ENCODE results near the gene LILRB5. TPM values are rescaled to one million over a fixed set of nuclear protein-coding genes. Genes with fewer than 3 reads are reported as not detected.
"Not testable (repeated sequence)": the region's sequence is repeated elsewhere in the genome, so short reads cannot be mapped to it uniquely, and the experiment has no call there.

Gene LILRB5
- polyA plus RNA-seq, 2 of the 4 experiments (the other 2 are of a cell fraction), result not detected

DNA sequence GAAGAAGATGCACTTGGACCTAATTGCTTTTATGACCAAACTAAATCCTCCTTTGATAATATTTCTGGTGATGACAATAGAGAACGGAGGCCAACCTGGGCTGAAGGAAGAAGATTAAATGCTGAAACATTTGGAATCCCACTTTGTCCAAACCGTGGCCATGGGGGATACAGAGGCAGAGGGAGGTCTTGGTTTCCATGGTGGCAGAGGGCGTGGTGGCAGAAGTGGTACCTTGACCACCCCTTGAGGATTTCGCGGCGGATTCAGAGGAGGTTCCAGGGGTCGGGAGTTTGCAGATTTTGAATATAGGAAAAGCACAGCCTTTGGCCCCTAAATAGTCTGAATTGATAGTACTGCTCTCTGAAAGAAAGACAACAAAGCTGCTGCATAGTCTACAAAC, 27.0 kb downstream of the LILRB5 start:
- H3K27ac ChIP-seq, result no peak overlapping the region
- no peaks in the 10 kb centered on the region for H3K4me1 ChIP-seq
- 64% methylated on average over 7 of the region's 7 CpGs for WGBS (ENCODE audit: missing lambda C conversion rate)
- ChIA-PET POLR2A (no interaction called here), CTCF (interaction anchor here (0.6 to 1.7 kb wide), 3 partner anchors 13 to 75 kb away, joined by 5 to 8 read pairs (median 5); partner anchors contain the start of gene LILRA6)
- no peak for FAIRE-seq
- TF ChIP-seq, protein P1, sequence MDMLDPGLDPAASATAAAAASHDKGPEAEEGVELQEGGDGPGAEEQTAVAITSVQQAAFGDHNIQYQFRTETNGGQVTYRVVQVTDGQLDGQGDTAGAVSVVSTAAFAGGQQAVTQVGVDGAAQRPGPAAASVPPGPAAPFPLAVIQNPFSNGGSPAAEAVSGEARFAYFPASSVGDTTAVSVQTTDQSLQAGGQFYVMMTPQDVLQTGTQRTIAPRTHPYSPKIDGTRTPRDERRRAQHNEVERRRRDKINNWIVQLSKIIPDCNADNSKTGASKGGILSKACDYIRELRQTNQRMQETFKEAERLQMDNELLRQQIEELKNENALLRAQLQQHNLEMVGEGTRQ (IDR thresholded peaks at IDR 0.05), result no peak
- TF ChIP-seq, protein P2, sequence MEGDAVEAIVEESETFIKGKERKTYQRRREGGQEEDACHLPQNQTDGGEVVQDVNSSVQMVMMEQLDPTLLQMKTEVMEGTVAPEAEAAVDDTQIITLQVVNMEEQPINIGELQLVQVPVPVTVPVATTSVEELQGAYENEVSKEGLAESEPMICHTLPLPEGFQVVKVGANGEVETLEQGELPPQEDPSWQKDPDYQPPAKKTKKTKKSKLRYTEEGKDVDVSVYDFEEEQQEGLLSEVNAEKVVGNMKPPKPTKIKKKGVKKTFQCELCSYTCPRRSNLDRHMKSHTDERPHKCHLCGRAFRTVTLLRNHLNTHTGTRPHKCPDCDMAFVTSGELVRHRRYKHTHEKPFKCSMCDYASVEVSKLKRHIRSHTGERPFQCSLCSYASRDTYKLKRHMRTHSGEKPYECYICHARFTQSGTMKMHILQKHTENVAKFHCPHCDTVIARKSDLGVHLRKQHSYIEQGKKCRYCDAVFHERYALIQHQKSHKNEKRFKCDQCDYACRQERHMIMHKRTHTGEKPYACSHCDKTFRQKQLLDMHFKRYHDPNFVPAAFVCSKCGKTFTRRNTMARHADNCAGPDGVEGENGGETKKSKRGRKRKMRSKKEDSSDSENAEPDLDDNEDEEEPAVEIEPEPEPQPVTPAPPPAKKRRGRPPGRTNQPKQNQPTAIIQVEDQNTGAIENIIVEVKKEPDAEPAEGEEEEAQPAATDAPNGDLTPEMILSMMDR (IDR thresholded peaks at IDR 0.05), result no peak
- TF ChIP-seq, protein P3, sequence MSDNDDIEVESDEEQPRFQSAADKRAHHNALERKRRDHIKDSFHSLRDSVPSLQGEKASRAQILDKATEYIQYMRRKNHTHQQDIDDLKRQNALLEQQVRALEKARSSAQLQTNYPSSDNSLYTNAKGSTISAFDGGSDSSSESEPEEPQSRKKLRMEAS (IDR thresholded peaks at IDR 0.05), result no peak
- TF ChIP-seq SREBF2 (IDR thresholded peaks at IDR 0.05) (no peak), POLR2AphosphoS2 (conservative IDR thresholded peaks at IDR 0.05; ENCODE audit: low read length) (no peak), MAFK (IDR thresholded peaks at IDR 0.05; ENCODE audit: partially characterized antibody) (no peak), HDAC2 (IDR thresholded peaks at IDR 0.05) (no peak), ZFP36 (IDR thresholded peaks at IDR 0.05; ENCODE audit: borderline replicate concordance, partially characterized antibody) (no peak), JUNB (IDR thresholded peaks at IDR 0.05) (no peak), RNF2 (IDR thresholded peaks at IDR 0.05; ENCODE audit: borderline replicate concordance, low read depth) (no peak), EHMT2 (IDR thresholded peaks at IDR 0.05; ENCODE audit: low read depth) (no peak), HOXB13 (CRISPR knock-in tag; IDR thresholded peaks at IDR 0.05; ENCODE audit: low read depth) (no peak)
- no peak for ATAC-seq
- H3K4me2 ChIP-seq, result no peak overlapping the region
- no peak overlapping the region for H3K4me3 ChIP-seq
- H3K9me3 ChIP-seq, result peaks cover 14% of the 10 kb centered on the region
- no peak for DNase-seq (ENCODE audit: low read depth in 1 of 2, low spot score in 1 of 2)

- peaks cover 5% of the 10 kb centered on the region for H3K9me3 ChIP-seq
- ChIA-PET CTCF (interaction anchor here (0.5 to 1.3 kb wide), 5 partner anchors 31 to 162 kb away, joined by 3 to 5 read pairs (median 3); no protein-coding TSS in a partner anchor), POLR2A (interaction anchor here (1.3 kb wide), 1 partner anchor 92 kb away, joined by 3 read pairs; the partner anchor contains the start of gene CNOT3)
- H3K27ac ChIP-seq, result no peak overlapping the region
- no peak overlapping the region for H3K4me3 ChIP-seq
- no peak for FAIRE-seq
- no peak overlapping the region for H3K4me2 ChIP-seq
- no peaks in the 10 kb centered on the region for H3K4me1 ChIP-seq
- whole genome bisulfite sequencing (ENCODE audit: missing lambda C conversion rate), result 75% methylated on average over 8 of the region's 8 CpGs
- no peak for DNase-seq (ENCODE audit: low read depth in 1 of 2, low spot score in 1 of 2)
- TF ChIP-seq NFE2L2 (conservative IDR thresholded peaks at IDR 0.05; ENCODE audit: low read length) (no peak), ESRRA (IDR thresholded peaks at IDR 0.05; ENCODE audit: borderline replicate concordance, low read length) (no peak), BCL3 (IDR thresholded peaks at IDR 0.05) (no peak), CBX8 (IDR thresholded peaks at IDR 0.05) (no peak), ELK1 (IDR thresholded peaks at IDR 0.05; ENCODE audit: low read depth, low read length) (no peak), NR3C1 (IDR thresholded peaks at IDR 0.05) (no peak), KDM5A (IDR thresholded peaks at IDR 0.05) (no peak), EP300 (IDR thresholded peaks at IDR 0.05) (no peak), JUNB (IDR thresholded peaks at IDR 0.05) (no peak), JUN (IDR thresholded peaks at IDR 0.05) (no peak), MAZ (IDR thresholded peaks at IDR 0.05; ENCODE audit: borderline replicate concordance, low read depth, low read length) (no peak), CEBPB (IDR thresholded peaks at IDR 0.05) (no peak), NPAS2 (CRISPR knock-in tag; IDR thresholded peaks at IDR 0.05; ENCODE audit: borderline replicate concordance) (no peak), TFCP2L1 (CRISPR knock-in tag; IDR thresholded peaks at IDR 0.05) (no peak)
- ATAC-seq, result no peak
These were observed 27.9 kb downstream of the LILRB5 start for GRCh38 chr19:54229146-54229545.

DNA sequence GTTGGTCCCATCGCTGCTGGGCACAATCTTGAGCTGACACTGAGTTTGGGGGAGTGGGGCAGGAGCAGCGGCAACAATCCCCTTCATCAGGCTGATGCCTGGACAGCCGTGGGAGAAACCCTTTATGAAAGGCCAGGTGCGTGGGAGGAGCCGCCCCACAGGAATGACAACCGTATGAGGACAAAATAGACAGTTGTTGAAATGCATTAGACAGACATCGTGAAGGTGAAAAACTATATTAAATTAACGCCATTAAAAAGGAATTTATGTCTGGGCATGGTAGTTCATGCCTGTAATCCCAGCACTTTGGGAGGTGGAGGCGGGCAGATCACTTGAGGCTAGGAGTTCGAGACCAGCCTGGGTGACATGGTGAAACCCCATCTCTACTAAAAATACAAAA, 32.5 kb downstream of the LILRB5 start:
- not testable (repeated sequence) for ATAC-seq; H3K4me1 ChIP-seq; H3K27ac ChIP-seq; H3K4me2 ChIP-seq; H3K4me3 ChIP-seq; H3K9me3 ChIP-seq; DNase-seq (ENCODE audit: low read depth in 1 of 2, low spot score in 1 of 2); FAIRE-seq
- 69% methylated on average over 10 of the region's 10 CpGs for WGBS (ENCODE audit: missing lambda C conversion rate)
- CTCF ChIA-PET, result interaction anchor here (1.0 to 1.4 kb wide), 3 partner anchors 34 to 73 kb away, joined by 3 read pairs; no protein-coding TSS in a partner anchor
- POLR2A ChIA-PET, result interaction anchor here (1.0 kb wide), 1 partner anchor 14 kb away, joined by 4 read pairs; no protein-coding TSS in a partner anchor

- H3K4me3 ChIP-seq; CTCF ChIA-PET; H3K4me2 ChIP-seq; DNase-seq (ENCODE audit: low read depth in 1 of 2, low spot score in 1 of 2); H3K4me1 ChIP-seq; FAIRE-seq; ATAC-seq; H3K9me3 ChIP-seq; H3K27ac ChIP-seq; POLR2A ChIA-PET: not testable (repeated sequence)
- 43% methylated on average over 5 of the region's 5 CpGs for WGBS (ENCODE audit: missing lambda C conversion rate)
These were observed 33.2 kb downstream of the LILRB5 start for GRCh38 chr19:54223937-54224281.
